Measurements from ENCODE around the gene ALDH18A1.
"Not testable (repeated sequence)": the region's sequence is repeated elsewhere in the genome, so short reads cannot be mapped to it uniquely, and the experiment has no call there.

The ALDH18A1 gene

GRCh38 chr10:95650232-95650631 lies 6.3 kb downstream of the ALDH18A1 start:
- DNase-seq (ENCODE audit: low read depth in 2 of 2, low spot score in 1 of 2) = no peak

- DNase-seq (ENCODE audit: low read depth in 2 of 2, low spot score in 1 of 2) = no peak
These were observed 8.4 kb downstream of the ALDH18A1 start for GRCh38 chr10:95648138-95648537.

GRCh38 chr10:95646160-95646559 lies 10.4 kb downstream of the ALDH18A1 start:
- DNase-seq (ENCODE audit: low read depth in 2 of 2, low spot score in 1 of 2) = no peak

- DNase-seq (ENCODE audit: low read depth in 2 of 2, low spot score in 1 of 2) = no peak
These were observed 11.6 kb downstream of the ALDH18A1 start for GRCh38 chr10:95644901-95645300.

- no peak for DNase-seq (ENCODE audit: low read depth in 2 of 2, low spot score in 1 of 2)
These were observed 15.6 kb downstream of the ALDH18A1 start for GRCh38 chr10:95640891-95641315.

GRCh38 chr10:95637911-95638310 lies 18.6 kb downstream of the ALDH18A1 start:
- DNase-seq (ENCODE audit: low read depth in 2 of 2, low spot score in 1 of 2) = no peak

GRCh38 chr10:95637140-95637539 lies 19.4 kb downstream of the ALDH18A1 start:
- no peak for DNase-seq (ENCODE audit: low read depth in 2 of 2, low spot score in 1 of 2)

- no peak for DNase-seq (ENCODE audit: low read depth in 2 of 2, low spot score in 1 of 2)
These were observed 21.2 kb downstream of the ALDH18A1 start for GRCh38 chr10:95635319-95635733.

GRCh38 chr10:95628786-95629185 lies 27.7 kb downstream of the ALDH18A1 start:
- no peak for DNase-seq (ENCODE audit: low read depth in 2 of 2, low spot score in 1 of 2)

GRCh38 chr10:95626500-95626899 lies 30.0 kb downstream of the ALDH18A1 start:
- no peak for DNase-seq (ENCODE audit: low read depth in 2 of 2, low spot score in 1 of 2)

GRCh38 chr10:95620415-95620814 lies 36.1 kb downstream of the ALDH18A1 start:
- not testable (repeated sequence) for DNase-seq (ENCODE audit: low read depth in 2 of 2, low spot score in 1 of 2)

- no peak for DNase-seq (ENCODE audit: low read depth in 2 of 2, low spot score in 1 of 2)
These were observed 38.4 kb downstream of the ALDH18A1 start for GRCh38 chr10:95618101-95618500.

- no peak for DNase-seq (ENCODE audit: low read depth in 2 of 2, low spot score in 1 of 2)
These were observed 40.1 kb downstream of the ALDH18A1 start for GRCh38 chr10:95616446-95616845.

GRCh38 chr10:95613330-95613729 lies 43.2 kb downstream of the ALDH18A1 start:
- DNase-seq (ENCODE audit: low read depth in 2 of 2, low spot score in 1 of 2) = no peak

- no peak for DNase-seq (ENCODE audit: low read depth in 2 of 2, low spot score in 1 of 2)
These were observed 45.8 kb downstream of the ALDH18A1 start for GRCh38 chr10:95610727-95611126.

GRCh38 chr10:95606922-95607321 lies 49.6 kb downstream of the ALDH18A1 start:
- DNase-seq (ENCODE audit: low read depth in 2 of 2, low spot score in 1 of 2) = no peak

GRCh38 chr10:95605163-95605562 lies 51.3 kb downstream of the ALDH18A1 start:
- DNase-seq (ENCODE audit: low read depth in 2 of 2, low spot score in 1 of 2) = no peak

GRCh38 chr10:95604630-95605029 lies 51.9 kb downstream of the ALDH18A1 start:
- no peak for DNase-seq (ENCODE audit: low read depth in 2 of 2, low spot score in 1 of 2)

GRCh38 chr10:95602382-95602781 lies 54.1 kb downstream of the ALDH18A1 start:
- no peak for DNase-seq (ENCODE audit: low read depth in 2 of 2, low spot score in 1 of 2)

GRCh38 chr10:95601116-95601719 lies 55.3 kb downstream of the ALDH18A1 start:
- no peak for DNase-seq (ENCODE audit: low read depth in 2 of 2, low spot score in 1 of 2)

GRCh38 chr10:95600158-95600557 lies 56.4 kb downstream of the ALDH18A1 start:
- DNase-seq (ENCODE audit: low read depth in 2 of 2, low spot score in 1 of 2) = no peak

GRCh38 chr10:95597788-95598187 lies 58.7 kb downstream of the ALDH18A1 start:
- no peak for DNase-seq (ENCODE audit: low read depth in 2 of 2, low spot score in 1 of 2)

GRCh38 chr10:95588025-95588424 lies 68.5 kb downstream of the ALDH18A1 start:
- no peak for DNase-seq (ENCODE audit: low read depth in 2 of 2, low spot score in 1 of 2)
